HG02885 (cell line): ENCODE measurements around the gene RAP1GAP2.
"Not testable (repeated sequence)": the region's sequence is repeated elsewhere in the genome, so short reads cannot be mapped to it uniquely, and the experiment has no call there.

Experiments
- ATAC-seq: cut with Tn5 transposase; IDR thresholded peaks from one replicate; pipeline ENCODE4 v1.9.1; 2021; ENCODE audit warnings: mild to moderate bottlenecking; ENCODE audit not compliant: unreplicated experiment, poor library complexity

RAP1GAP2 gene

DNA sequence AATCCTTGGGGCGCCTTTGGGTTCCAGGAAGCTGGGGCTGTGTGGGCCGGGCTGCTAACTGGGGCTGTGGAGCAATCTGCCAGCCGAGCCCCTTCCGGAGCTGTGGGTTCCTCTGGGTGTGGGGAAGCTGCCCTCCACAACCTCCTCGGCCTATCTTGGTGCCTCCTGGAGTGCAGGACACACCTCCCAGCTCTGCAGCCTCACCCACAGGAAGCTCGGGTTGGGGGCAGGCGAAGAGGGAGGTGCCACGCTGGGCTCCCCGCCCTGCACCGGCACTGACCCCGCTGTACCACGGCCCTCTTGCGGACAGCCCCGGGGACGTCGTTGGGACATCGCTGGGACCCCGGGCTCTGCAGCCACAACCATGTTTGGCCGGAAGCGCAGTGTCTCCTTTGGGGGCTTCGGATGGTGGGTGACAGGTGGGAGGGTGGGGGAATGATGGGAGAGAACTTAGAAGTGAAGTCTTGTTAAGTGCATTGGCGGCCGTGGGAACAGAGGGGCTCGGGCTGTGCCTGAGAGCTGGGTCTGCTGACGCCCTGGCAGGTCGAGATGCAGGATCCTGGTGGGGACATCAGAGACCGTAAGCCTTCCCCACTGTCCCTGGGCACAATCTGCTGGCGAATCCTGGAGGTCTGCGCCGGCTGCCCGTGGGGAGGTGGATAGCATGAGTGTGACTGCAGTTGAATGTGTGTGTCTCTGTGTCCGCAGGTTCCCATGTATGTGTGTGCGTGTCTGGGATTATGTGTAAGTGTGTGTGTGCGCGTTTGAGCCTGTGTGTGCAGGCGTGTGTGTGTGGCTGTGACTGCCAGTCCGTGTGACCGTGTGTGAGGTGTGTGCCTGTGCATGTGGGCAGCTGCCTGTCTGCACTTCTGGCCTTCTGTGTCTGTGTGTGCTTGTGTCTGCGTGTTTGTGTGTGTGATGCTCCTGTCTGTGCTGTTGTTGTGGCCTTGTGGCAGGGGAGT lies at the start of gene RAP1GAP2:
RAP1GAP2 (plus strand) TSS at position 275 of the 962 bp plus-strand sequence; CDS start at position 365, 90 bp downstream.
- no peak for ATAC-seq

GRCh38 chr17:2749058-2749783 lies 47.0 kb upstream of the RAP1GAP2 start, which contains the start of gene CCDC92B:
TSS of gene CCDC92B (minus strand) at chr17:2749652. CDS start at chr17:2735145, 14,507 bp downstream.
- ATAC-seq: no peak

GRCh38 chr17:2749784-2750181 lies 46.5 kb upstream of the RAP1GAP2 start:
- no peak for ATAC-seq

GRCh38 chr17:2750721-2751120 lies 45.5 kb upstream of the RAP1GAP2 start:
- ATAC-seq: no peak

GRCh38 chr17:2751491-2751890 lies 44.7 kb upstream of the RAP1GAP2 start:
- no peak for ATAC-seq

GRCh38 chr17:2755891-2756724 lies 40.1 kb upstream of the RAP1GAP2 start:
- ATAC-seq: no peak

GRCh38 chr17:2758870-2759269 lies 37.4 kb upstream of the RAP1GAP2 start:
- no peak for ATAC-seq

- no peak for ATAC-seq
These were observed 26.1 kb upstream of the RAP1GAP2 start for GRCh38 chr17:2770129-2770528.

DNA sequence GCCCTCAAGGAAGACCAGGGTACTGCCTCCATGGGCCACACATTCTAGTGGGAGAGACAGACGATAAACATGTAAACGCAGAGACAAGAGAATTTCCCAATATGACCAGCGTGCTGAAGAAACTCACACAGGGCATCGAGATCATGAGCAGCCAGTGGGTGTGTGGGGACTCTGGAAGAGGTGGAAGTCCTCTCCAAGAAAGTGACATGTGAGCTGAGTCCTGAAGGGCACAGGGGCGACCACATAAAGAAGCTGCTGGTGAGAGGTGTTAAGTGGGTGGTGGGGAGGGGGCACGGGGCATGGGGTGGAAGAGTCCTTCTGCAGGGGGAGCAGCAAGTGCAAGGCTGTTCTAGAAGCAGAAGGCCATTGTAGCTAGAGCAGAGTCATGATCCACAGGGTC lies 21.0 kb upstream of the RAP1GAP2 start:
- no peak for ATAC-seq

- no peak for ATAC-seq
These were observed 19.5 kb upstream of the RAP1GAP2 start for GRCh38 chr17:2776589-2777241.

DNA sequence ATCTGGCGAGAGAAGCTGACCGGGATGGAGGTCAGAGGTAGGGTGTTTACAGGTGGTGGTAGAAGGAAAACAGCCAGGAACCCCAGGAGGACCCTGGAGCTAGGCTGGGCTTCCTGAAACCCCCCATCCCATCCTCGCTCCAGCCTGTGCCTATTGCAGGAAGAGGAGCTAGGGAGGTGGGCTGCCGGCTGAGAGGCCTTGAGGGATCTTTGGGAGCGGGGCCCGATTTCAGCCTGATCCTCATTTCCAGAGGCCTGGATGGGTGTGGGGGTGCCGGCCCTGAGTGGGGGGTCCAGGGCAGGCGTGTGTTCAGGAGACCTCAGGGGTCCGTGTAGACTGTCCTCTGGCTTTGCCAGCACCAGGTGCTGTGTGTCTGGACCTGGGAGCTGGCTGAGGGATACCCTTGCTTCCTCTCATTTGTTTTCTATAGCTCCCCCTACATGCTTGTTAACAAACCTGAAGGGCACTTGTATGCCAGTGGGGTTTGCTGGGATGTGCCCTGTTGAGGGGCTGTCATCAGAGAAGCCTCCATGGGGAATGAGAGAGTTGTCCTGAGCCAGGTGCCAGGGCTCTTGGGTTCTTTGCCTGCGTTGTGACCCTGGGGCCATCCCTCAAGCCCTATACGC lies 18.9 kb upstream of the RAP1GAP2 start:
- no peak for ATAC-seq

GRCh38 chr17:2778489-2778888 lies 17.7 kb upstream of the RAP1GAP2 start:
- no peak for ATAC-seq

GRCh38 chr17:2779545-2779944 lies 16.7 kb upstream of the RAP1GAP2 start:
- no peak for ATAC-seq

DNA sequence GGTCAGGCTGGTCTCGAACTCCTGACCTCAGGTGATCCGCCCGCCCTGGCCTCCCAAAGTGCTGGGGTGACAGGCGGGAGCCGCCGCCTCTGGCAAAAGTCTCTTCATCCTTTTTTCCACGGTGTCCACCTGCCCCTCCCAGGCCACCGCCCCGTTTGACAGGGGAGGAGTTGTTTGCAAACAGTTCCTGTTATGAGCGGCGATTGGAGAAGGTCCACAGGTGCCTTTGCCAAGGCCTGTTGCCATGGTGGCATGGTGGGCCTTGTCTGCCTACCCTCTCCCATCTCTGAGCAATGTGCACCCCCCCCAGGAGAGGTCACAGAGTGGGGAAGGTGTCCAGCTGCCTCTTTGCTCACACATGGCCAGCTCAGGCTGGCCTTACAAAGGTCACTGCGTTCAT lies 16.0 kb upstream of the RAP1GAP2 start:
- no peak for ATAC-seq

GRCh38 chr17:2780931-2781454 lies 15.2 kb upstream of the RAP1GAP2 start:
- no peak for ATAC-seq

DNA sequence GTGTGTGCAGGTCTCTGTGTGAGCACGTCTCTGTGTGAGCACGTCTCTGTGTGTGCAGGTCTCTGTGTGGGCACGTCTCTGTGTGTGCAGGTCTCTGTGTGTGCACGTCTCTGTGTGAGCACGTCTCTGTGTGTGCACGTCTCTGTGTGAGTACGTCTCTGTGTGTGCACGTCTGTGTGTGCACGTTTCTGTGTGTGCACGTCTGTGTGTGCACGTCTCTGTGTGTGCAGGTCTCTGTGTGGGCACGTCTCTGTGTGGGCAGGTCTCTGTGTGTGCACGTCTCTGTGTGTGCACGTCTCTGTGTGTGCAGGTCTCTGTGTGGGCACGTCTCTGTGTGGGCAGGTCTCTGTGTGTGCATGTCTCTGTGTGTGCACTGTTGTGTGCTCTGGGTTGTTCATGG lies 14.6 kb upstream of the RAP1GAP2 start:
- ATAC-seq: not testable (repeated sequence)

DNA sequence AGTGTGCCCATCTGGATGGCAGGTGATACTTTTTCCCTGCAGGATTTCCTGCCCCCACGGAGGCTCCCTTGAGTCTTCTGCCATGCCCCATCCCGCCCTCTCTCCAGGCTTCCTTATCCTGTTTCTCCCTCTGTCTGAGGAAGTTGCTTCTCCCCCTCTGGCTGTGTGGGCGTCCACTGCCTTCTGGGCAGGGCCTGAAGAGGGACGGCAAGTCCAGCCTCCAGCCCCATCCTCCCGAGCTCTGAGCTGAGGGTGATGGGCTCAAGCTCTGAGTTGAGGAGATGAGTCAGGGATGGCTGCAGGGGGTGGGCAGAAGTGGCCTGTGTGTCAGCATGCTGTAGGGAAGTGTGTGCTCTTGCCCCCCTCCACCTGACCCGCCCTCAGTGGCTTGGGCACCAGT lies 14.2 kb upstream of the RAP1GAP2 start:
- ATAC-seq: no peak

DNA sequence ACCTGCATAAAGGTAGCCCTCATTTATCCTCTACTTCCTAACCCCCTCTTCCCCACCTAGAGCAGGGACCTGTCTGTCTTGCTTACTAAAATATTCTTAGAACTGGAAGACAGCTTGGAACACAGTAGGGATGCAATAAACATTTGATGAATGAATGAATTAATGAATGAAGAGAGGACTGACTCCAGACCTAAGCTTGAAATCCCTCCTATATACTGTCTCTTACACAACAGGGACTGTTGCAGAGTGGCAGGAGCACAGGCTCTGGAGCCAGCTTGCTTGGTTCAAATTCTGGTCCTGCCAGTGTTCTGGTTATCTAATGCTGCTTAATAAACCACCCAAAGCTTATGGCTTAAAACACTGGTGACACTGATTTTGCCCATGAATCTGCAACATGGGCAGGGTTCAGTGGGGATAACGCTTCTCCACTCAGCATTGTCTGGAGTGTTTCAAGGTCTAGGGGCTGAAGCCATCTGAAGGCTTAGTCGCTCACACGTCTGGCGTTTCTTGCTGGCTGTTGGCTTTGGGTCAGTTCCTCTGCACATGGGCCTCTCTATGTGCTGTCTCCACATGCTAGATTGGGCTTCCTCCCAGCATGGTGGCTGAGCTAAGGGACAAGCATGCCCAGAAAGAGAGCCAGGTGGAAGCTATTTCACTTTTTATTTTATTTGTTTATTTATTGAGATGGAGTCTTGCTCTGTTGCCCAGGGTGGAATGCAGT lies 12.8 kb upstream of the RAP1GAP2 start:
- no peak for ATAC-seq

DNA sequence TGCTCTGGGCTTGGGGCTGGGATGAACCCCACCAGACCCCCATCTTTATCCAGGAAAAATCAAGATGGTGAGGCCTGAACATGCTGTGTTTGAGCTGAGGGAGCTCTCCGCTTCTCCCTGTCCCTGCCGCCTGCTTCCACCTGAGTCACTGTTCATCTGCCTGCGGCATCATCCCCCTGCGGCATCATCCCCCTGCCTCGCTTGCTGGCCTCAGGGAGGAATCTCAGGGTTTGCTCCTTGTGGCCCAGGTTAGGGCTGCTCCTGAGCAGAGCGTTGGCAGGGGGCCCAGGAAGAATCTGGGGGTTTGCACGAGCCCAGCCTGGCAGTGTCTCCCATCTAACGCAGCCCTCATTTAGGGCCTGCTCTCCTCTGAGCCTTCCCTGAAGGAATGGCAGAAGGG lies 11.4 kb upstream of the RAP1GAP2 start:
- ATAC-seq: no peak
